ENCODE results near the gene CPN2. TPM values are rescaled to one million over a fixed set of nuclear protein-coding genes. Genes with fewer than 3 reads are reported as not detected.
A peak's percentile ranks its signal among the peaks of the same experiment; 100 is the strongest.

The CPN2 gene
- total and polyA plus RNA-seq, 10 of the 15 experiments (the other 5 are each of a cell fraction or from before 2014, with no cell fraction given): not detected

- TF ChIP-seq TCF3 (IDR thresholded peaks at IDR 0.05; ENCODE audit: borderline replicate concordance, insufficient read depth, low read depth, low read length) (peak; percentile 6; the same call in 1 of the 2 replicates), NBN (IDR thresholded peaks at IDR 0.05) (0 out of 2 replicates have a peak, but pooled peaks have one; percentile 37), SUZ12 (IDR thresholded peaks at IDR 0.05; ENCODE audit: unreplicated experiment) (no peak), SRF (IDR thresholded peaks at IDR 0.05; ENCODE audit: low read depth in 2 of 2, low read length in 2 of 2) (peak; percentile 86 to 93), RAD21 (IDR thresholded peaks at IDR 0.05; ENCODE audit: insufficient read depth, low read depth, low read length) (no peak), BCL3 (IDR thresholded peaks at IDR 0.05; ENCODE audit: borderline replicate concordance, insufficient read depth, low read depth, low read length, poor library complexity, severe bottlenecking) (peak; percentile 32), HDGF (IDR thresholded peaks at IDR 0.05) (0 out of 2 replicates have a peak, but pooled peaks have one; percentile 19), PKNOX1 (IDR thresholded peaks at IDR 0.05) (peak; percentile 85)
Measured at GRCh38 chr3:194323785-194324735, 27.1 kb downstream of the CPN2 start (continued).
